CD4-positive, alpha-beta T cell (primary cell): ENCODE data around the gene GSK3B. TPM values are rescaled to one million over a fixed set of nuclear protein-coding genes. Genes with fewer than 3 reads are reported as not detected.
A peak's percentile ranks its signal among the peaks of the same experiment; 100 is the strongest.

ENCODE experiments used
- ATAC-seq: fragments of 200-7000 bp; cut with Tn5 transposase; one replicate; pipeline ENCODE4 v1.10.0; 2022; ENCODE audit warnings: mild to moderate bottlenecking; ENCODE audit not compliant: poor library complexity
- CTCF ChIA-PET: fragments of 350-600 bp; sonication (Branson Sonifier 250); formaldehyde crosslinking; loops from one replicate; lab custom pipeline; 2021; ENCODE audit warnings: antibody characterized with exemption, inconsistent platforms; lab: Charles Lee
- POLR2A ChIA-PET: fragments of 350-600 bp; sonication (Branson Sonifier 250); formaldehyde crosslinking; loops from one replicate; lab custom pipeline; 2021; ENCODE audit warnings: antibody characterized with exemption, inconsistent platforms; lab: Charles Lee
- DNase-seq, 14 experiments: peaks; one replicate each; pipeline ENCODE4 v3.0.0-alpha.2; 2013 to 2020; ENCODE audit warnings: mixed read lengths in 2 of 14
- H3K27ac ChIP-seq, 2 donors: one replicate each; pipeline versions ENCODE4 v1.5.1 to v1.7.0; 2013; ENCODE audit warnings: low read length in 2 of 2, low read depth in 1 of 2, mild to moderate bottlenecking in 1 of 2
- H3K27me3 ChIP-seq, 2 experiments: 1 replicate in 1 of 2; 2 replicates in 1 of 2; pipeline versions ENCODE4 v1.6.1 to v1.7.0; 2013; ENCODE audit warnings: low read length in 2 of 2, control low read depth in 1 of 2, mild to moderate bottlenecking in 1 of 2, moderate library complexity in 1 of 2; ENCODE audit not compliant: insufficient read depth in 2 of 2, control insufficient read depth in 1 of 2
- H3K36me3 ChIP-seq: one replicate; pipeline ENCODE4 v1.6.1; 2013; ENCODE audit warnings: low read length, control low read depth; ENCODE audit not compliant: insufficient read depth
- H3K4me1 ChIP-seq: one replicate; pipeline ENCODE4 v1.6.1; 2013; ENCODE audit warnings: low read length, control low read depth; ENCODE audit not compliant: insufficient read depth
- H3K4me3 ChIP-seq: one replicate; pipeline ENCODE4 v1.5.1; 2013; ENCODE audit warnings: mild to moderate bottlenecking, low read length, moderate library complexity
- H3K9me3 ChIP-seq, 2 experiments: 1 replicate in 1 of 2; 2 replicates in 1 of 2; pipeline versions ENCODE4 v1.6.1 to v1.7.0; 2013; ENCODE audit warnings: low read length in 2 of 2, mild to moderate bottlenecking in 2 of 2, control low read depth in 1 of 2, moderate library complexity in 1 of 2; ENCODE audit not compliant: control insufficient read depth in 1 of 2, insufficient read depth in 1 of 2
- H3K27ac Mint-ChIP-seq: one replicate; pipeline ENCODE4 v1.8.0; 2020; ENCODE audit warnings: mixed read lengths
- H3K27me3 Mint-ChIP-seq: one replicate; pipeline ENCODE4 v1.8.0; 2021; ENCODE audit warnings: mixed read lengths
- H3K36me3 Mint-ChIP-seq: one replicate; pipeline ENCODE4 v1.8.0; 2021; ENCODE audit warnings: low read depth, mixed read lengths
- H3K4me1 Mint-ChIP-seq: one replicate; pipeline ENCODE4 v1.8.0; 2021; ENCODE audit warnings: low read depth, mixed read lengths
- H3K4me3 Mint-ChIP-seq: one replicate; pipeline ENCODE4 v1.8.0; 2020; ENCODE audit warnings: mild to moderate bottlenecking, mixed read lengths
- H3K9me3 Mint-ChIP-seq: one replicate; pipeline ENCODE4 v1.8.0; 2020; ENCODE audit warnings: mixed read lengths
- CTCF ChIP-seq: fragments of 200-600 bp; IDR thresholded peaks from one replicate; pipeline ENCODE4 v1.8.0; 2022; ENCODE audit warnings: antibody characterized with exemption, mild to moderate bottlenecking
- intact Hi-C, 2 experiments: fragments of 100-400 bp; cut with DNase I in 1 of 2; cut with micrococcal nuclease in 1 of 2; formaldehyde crosslinking; loops; one replicate each; pipeline versions ENCODE4 v1.15.1 to v1.9.0; 2023 to 2025; cut with DNase I, micrococcal nuclease
- polyA plus RNA-seq, 2 donors: library from polyadenylated mRNA; unstranded; fragments of 120-200 nt; gene quantifications; one replicate each; pipeline ENCODE4 v1.2.1, GENCODE V29; 2013
- total RNA-seq, 174 experiments: library from RNA in 2 of 174; stranded (reverse) in 2 of 174; gene quantifications; one replicate each; pipeline ENCODE4 v1.2.3 and lab custom pipeline; 2021 to 2026

Gene GSK3B
- 10 to 100 TPM; 27.9 to 29.1 TPM for total RNA-seq
- polyA plus RNA-seq (2013, experiment 1 of 2) = 24.5 TPM
- 29.2 TPM for polyA plus RNA-seq (2013, experiment 2 of 2)
- 37.4 to 142 (median 65.1) reads per million in 172 experiments for total RNA-seq (lab: John Stamatoyannopoulos, UW)

- no peaks in the 10 kb centered on the region for H3K9me3 ChIP-seq
- POLR2A ChIA-PET = interaction anchor here (0.6 to 3.8 kb wide), 33 partner anchors 10 to 1741 kb away, joined by 3 to 62 read pairs (median 4); partner anchors contain the start of genes COX17, EAF2, GTF2E1 and IQCB1
- peaks cover 20% of the 10 kb centered on the region for H3K4me1 ChIP-seq
- Mint-ChIP-seq H3K36me3 (peaks cover 23% of the 10 kb centered on the region), H3K27me3 (no peaks in the 10 kb centered on the region), H3K4me3 (no peak within 1 kb of the TSS), H3K27ac (no peak within 1 kb of the TSS), H3K4me1 (peaks cover 24% of the 10 kb centered on the region), H3K9me3 (no peaks in the 10 kb centered on the region)
- peak within 1 kb of the TSS; percentile 100 for H3K27ac ChIP-seq
- H3K36me3 ChIP-seq = no peaks in the 10 kb centered on the region
- no peak for TF ChIP-seq CTCF
- H3K4me3 ChIP-seq = peak within 1 kb of the TSS; percentile 97
- peak; percentile 60 for ATAC-seq
- CTCF ChIA-PET = interaction anchor here (1.3 to 1.4 kb wide), 2 partner anchors 53 kb away, joined by 3 to 4 read pairs; no protein-coding TSS in a partner anchor
- DNase-seq = peak; percentile 75 to 100 (median 98)
- no peaks in the 10 kb centered on the region for H3K27me3 ChIP-seq
- intact Hi-C loops = loop anchor here (2.0 to 10.0 kb wide), 11 partner anchors 42 to 769 kb away; partner anchors contain the start of genes TMEM39A (in 2 of the 2), COX17 (in 1 of the 2), GTF2E1 (in 1 of the 2) and LRRC58 (in 1 of the 2)
Measured at GRCh38 chr3:120093911-120094775, at the start of gene GSK3B. Gene GSK3B (minus strand): TSS chr3:120094447. CDS start chr3:120093434, 1,013 bp downstream.

- POLR2A ChIA-PET = no interaction called here
Measured at GRCh38 chr3:120143676-120144075, 49.4 kb upstream of the GSK3B start.

DNA sequence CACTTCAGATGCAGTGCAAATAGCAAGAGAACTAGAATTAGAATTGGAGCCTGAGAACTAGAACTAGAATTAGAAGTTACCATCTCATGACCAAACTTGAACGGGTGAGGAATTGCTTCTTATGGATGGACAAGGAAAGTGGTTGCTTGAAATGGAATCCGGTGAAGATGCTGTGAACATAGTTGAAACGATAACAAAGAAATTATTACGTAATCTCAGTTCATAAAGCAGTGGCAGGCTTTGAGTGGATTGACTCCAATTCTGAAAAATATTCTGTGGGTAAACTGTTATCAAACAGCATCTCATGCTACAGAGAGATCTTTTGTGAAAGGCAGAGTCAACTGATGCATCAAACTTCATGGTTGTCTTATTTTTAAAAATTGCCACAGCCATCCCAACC is 48.0 kb upstream of the GSK3B start:
- DNase-seq (no peak), ATAC-seq (no peak)
- no peak overlapping the region for H3K27ac Mint-ChIP-seq
- no peak overlapping the region for H3K4me3 Mint-ChIP-seq
- no peaks in the 10 kb centered on the region for H3K27me3 ChIP-seq
- H3K4me1 Mint-ChIP-seq = peaks cover 7% of the 10 kb centered on the region
- no peak for TF ChIP-seq CTCF
- peaks cover 0 to 3% of the 10 kb centered on the region in 2 experiments for H3K9me3 ChIP-seq
- H3K4me3 ChIP-seq = no peak overlapping the region
- H3K27me3 Mint-ChIP-seq = no peaks in the 10 kb centered on the region
- intact Hi-C loops = no loop called here
- no peak overlapping the region for H3K27ac ChIP-seq
- ChIA-PET CTCF (no interaction called here), POLR2A (no interaction called here)
- no peaks in the 10 kb centered on the region for H3K9me3 Mint-ChIP-seq
- H3K36me3 ChIP-seq = no peaks in the 10 kb centered on the region
- no peaks in the 10 kb centered on the region for H3K4me1 ChIP-seq
- no peaks in the 10 kb centered on the region for H3K36me3 Mint-ChIP-seq

More at GRCh38 chr3:120143676-120144075, 49.4 kb upstream of the GSK3B start:
- no peak overlapping the region for H3K4me3 Mint-ChIP-seq
- no peak overlapping the region for H3K27ac Mint-ChIP-seq
- H3K36me3 ChIP-seq = no peaks in the 10 kb centered on the region
- peaks cover 0 to 3% of the 10 kb centered on the region in 2 experiments for H3K9me3 ChIP-seq
- H3K36me3 Mint-ChIP-seq = no peaks in the 10 kb centered on the region
- H3K4me1 ChIP-seq = no peaks in the 10 kb centered on the region
- no peak for DNase-seq
- H3K9me3 Mint-ChIP-seq = no peaks in the 10 kb centered on the region
- CTCF ChIA-PET = no interaction called here
- H3K27ac ChIP-seq = no peak overlapping the region
- no peak for ATAC-seq
- no peaks in the 10 kb centered on the region for H3K27me3 Mint-ChIP-seq
- H3K4me3 ChIP-seq = no peak overlapping the region
- H3K27me3 ChIP-seq = no peaks in the 10 kb centered on the region
- intact Hi-C loops = no loop called here
- peaks cover 14% of the 10 kb centered on the region for H3K4me1 Mint-ChIP-seq
- no peak for TF ChIP-seq CTCF
